BJ (cell line): Measurements from ENCODE around the gene WWC1. TPM values are rescaled to one million over a fixed set of nuclear protein-coding genes. Genes with fewer than 3 reads are reported as not detected.

Experiments
- CTCF ChIA-PET: fragments of 350-600 bp; formaldehyde crosslinking; extraction: SDS; loops from one replicate; lab custom pipeline; 2021; ENCODE audit warnings: antibody characterized with exemption, inconsistent platforms; lab: Yijun Ruan, JAX
- POLR2A ChIA-PET: fragments of 300-600 bp; sonication (Branson Sonifier 250); formaldehyde crosslinking; extraction: SDS; loops from one replicate; lab custom pipeline; 2021; ENCODE audit warnings: antibody characterized with exemption; lab: Charles Lee
- DNase-seq: peaks from one replicate; pipeline ENCODE4 v3.0.0-alpha.2; 2011; ENCODE audit warnings: low read depth
- H3K27me3 ChIP-seq: 2 replicates; pipeline ENCODE4 v1.6.0; 2011; ENCODE audit warnings: low read length; ENCODE audit not compliant: control insufficient read depth, insufficient read depth
- H3K36me3 ChIP-seq: 2 replicates; pipeline ENCODE4 v1.5.1; 2011; ENCODE audit warnings: low read length; ENCODE audit not compliant: control insufficient read depth, insufficient read depth
- H3K4me3 ChIP-seq: 2 replicates; pipeline ENCODE4 v1.5.1; 2011; ENCODE audit warnings: low read depth, mild to moderate bottlenecking, control low read depth, low read length
- CTCF ChIP-seq: IDR thresholded peaks from 2 replicates; pipeline ENCODE4 v1.5.1; 2011; ENCODE audit warnings: low read depth, mild to moderate bottlenecking, control low read depth, inconsistent platforms, low read length, moderate library complexity; ENCODE audit not compliant: insufficient read depth
- polyA plus RNA-seq: library from polyadenylated mRNA; depleted of rRNA; stranded (reverse); fragments of >200 nt; gene quantifications from 2 replicates; pipeline ENCODE4 v1.2.3, GENCODE V29; 2011

Gene WWC1
- polyA plus RNA-seq, 1 experiment = 1.4 TPM

- TF ChIP-seq CTCF = no peak
- H3K27me3 ChIP-seq = no peaks in the 10 kb centered on the region
- CTCF ChIA-PET = interaction anchor here (0.9 kb wide), 1 partner anchor 8 kb away, joined by 3 read pairs; no protein-coding TSS in a partner anchor
- H3K36me3 ChIP-seq = no peaks in the 10 kb centered on the region
- DNase-seq = no peak
- POLR2A ChIA-PET = no interaction called here
- H3K4me3 ChIP-seq = no peak overlapping the region
These were observed 102.3 kb downstream of the WWC1 start for GRCh38 chr5:168393773-168394172.

GRCh38 chr5:168400429-168401220 is 109.2 kb downstream of the WWC1 start:
- no peak for TF ChIP-seq CTCF
- Histone ChIP-seq H3K27me3 (peaks cover 11% of the 10 kb centered on the region), H3K36me3 (no peaks in the 10 kb centered on the region), H3K4me3 (no peak overlapping the region)
- ChIA-PET CTCF (interaction anchor here (0.8 to 2.3 kb wide), 2 partner anchors 10 to 73 kb away, joined by 3 to 6 read pairs; no protein-coding TSS in a partner anchor), POLR2A (no interaction called here)
- DNase-seq = no peak

- TF ChIP-seq CTCF = no peak
- ChIA-PET POLR2A (no interaction called here), CTCF (interaction anchor here (0.8 to 2.3 kb wide), 2 partner anchors 11 to 74 kb away, joined by 3 to 6 read pairs; no protein-coding TSS in a partner anchor)
- Histone ChIP-seq H3K36me3 (no peaks in the 10 kb centered on the region), H3K4me3 (no peak overlapping the region), H3K27me3 (peaks cover 15% of the 10 kb centered on the region)
- DNase-seq = no peak
These were observed 109.8 kb downstream of the WWC1 start for GRCh38 chr5:168401226-168401625.

GRCh38 chr5:168401880-168402279 is 110.4 kb downstream of the WWC1 start:
- no peak for TF ChIP-seq CTCF
- H3K4me3 ChIP-seq = no peak overlapping the region
- peaks cover 15% of the 10 kb centered on the region for H3K27me3 ChIP-seq
- CTCF ChIA-PET = interaction anchor here (0.8 to 1.1 kb wide), 2 partner anchors 8 to 120 kb away, joined by 3 read pairs; no protein-coding TSS in a partner anchor
- no peak for DNase-seq
- H3K36me3 ChIP-seq = no peaks in the 10 kb centered on the region
- POLR2A ChIA-PET = no interaction called here

GRCh38 chr5:168404365-168404764 is 112.9 kb downstream of the WWC1 start:
- CTCF ChIA-PET = no interaction called here
- H3K27me3 ChIP-seq = peaks cover 16% of the 10 kb centered on the region
- peak; percentile 72 for DNase-seq
- no peak overlapping the region for H3K4me3 ChIP-seq
- POLR2A ChIA-PET = no interaction called here
- peak; percentile 23; the same call in 1 of the 2 replicates for TF ChIP-seq CTCF
- H3K36me3 ChIP-seq = no peaks in the 10 kb centered on the region
